ENCODE results near the gene SPDYE2B.
"Not testable (repeated sequence)": the region's sequence is repeated elsewhere in the genome, so short reads cannot be mapped to it uniquely, and the experiment has no call there.

DNA sequence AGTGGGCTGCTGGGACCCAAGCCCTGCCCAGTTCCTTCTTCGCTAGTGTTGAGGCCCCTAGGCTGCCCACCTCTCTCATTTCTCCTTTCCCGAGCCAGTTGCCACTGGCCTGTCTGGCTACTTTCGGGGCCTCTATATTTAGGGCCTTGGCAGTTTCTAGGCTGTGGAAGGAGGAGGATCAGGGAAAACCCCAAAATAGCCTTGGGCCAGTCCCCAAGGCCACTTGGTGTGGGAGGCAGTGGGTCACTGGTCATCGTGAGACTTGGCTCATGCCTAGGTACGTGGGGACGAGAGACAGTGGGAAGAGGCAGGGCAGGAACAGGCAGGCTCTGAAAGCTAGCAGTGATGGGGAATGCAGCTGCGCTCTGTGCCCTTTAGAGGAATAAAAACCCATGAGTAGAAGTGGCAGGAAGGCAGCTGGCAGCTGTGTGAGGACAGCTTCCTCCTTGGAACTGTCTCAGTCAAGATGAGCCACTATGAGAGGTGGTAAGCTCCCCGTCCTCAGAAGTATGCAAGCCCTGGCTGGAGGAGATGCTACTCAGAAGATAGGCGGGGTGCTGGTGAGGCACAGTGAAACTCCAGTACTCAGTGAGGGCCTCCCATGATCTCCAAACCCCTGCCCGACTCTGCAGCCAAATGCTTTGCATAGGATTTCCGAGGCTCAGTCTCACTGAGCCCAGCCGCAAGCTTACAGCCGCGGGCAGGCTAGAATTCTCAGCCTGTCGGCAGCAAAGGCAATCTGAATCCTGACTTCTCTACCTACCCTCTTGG, 36.4 kb upstream of the SPDYE2B start:
- not testable (repeated sequence) for TF ChIP-seq EZH2 (IDR thresholded peaks at IDR 0.05; ENCODE audit: insufficient read depth, low read length)
- TF ChIP-seq, protein P1, sequence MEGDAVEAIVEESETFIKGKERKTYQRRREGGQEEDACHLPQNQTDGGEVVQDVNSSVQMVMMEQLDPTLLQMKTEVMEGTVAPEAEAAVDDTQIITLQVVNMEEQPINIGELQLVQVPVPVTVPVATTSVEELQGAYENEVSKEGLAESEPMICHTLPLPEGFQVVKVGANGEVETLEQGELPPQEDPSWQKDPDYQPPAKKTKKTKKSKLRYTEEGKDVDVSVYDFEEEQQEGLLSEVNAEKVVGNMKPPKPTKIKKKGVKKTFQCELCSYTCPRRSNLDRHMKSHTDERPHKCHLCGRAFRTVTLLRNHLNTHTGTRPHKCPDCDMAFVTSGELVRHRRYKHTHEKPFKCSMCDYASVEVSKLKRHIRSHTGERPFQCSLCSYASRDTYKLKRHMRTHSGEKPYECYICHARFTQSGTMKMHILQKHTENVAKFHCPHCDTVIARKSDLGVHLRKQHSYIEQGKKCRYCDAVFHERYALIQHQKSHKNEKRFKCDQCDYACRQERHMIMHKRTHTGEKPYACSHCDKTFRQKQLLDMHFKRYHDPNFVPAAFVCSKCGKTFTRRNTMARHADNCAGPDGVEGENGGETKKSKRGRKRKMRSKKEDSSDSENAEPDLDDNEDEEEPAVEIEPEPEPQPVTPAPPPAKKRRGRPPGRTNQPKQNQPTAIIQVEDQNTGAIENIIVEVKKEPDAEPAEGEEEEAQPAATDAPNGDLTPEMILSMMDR (IDR thresholded peaks at IDR 0.05; ENCODE audit: insufficient read depth, low read depth, low read length), result not testable (repeated sequence)

Data from astrocyte (in vitro differentiated cells and primary cell).